GM18870 (cell line): Measurements from ENCODE around the gene BBC3.
A peak's percentile ranks its signal among the peaks of the same experiment; 100 is the strongest.
"Not testable (repeated sequence)": the region's sequence is repeated elsewhere in the genome, so short reads cannot be mapped to it uniquely, and the experiment has no call there.

ENCODE experiments used
- ATAC-seq: cut with Tn5 transposase; IDR thresholded peaks from one replicate; pipeline ENCODE4 v1.9.1; 2021; ENCODE audit warnings: moderate library complexity; ENCODE audit not compliant: unreplicated experiment

Gene BBC3, protein sequence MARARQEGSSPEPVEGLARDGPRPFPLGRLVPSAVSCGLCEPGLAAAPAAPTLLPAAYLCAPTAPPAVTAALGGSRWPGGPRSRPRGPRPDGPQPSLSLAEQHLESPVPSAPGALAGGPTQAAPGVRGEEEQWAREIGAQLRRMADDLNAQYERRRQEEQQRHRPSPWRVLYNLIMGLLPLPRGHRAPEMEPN

GRCh38 chr19:47230921-47231214 lies at the start of gene BBC3:
TSS of gene BBC3 (minus strand) at chr19:47231199. CDS start at chr19:47228431, 2,768 bp downstream.
- no peak for ATAC-seq

DNA sequence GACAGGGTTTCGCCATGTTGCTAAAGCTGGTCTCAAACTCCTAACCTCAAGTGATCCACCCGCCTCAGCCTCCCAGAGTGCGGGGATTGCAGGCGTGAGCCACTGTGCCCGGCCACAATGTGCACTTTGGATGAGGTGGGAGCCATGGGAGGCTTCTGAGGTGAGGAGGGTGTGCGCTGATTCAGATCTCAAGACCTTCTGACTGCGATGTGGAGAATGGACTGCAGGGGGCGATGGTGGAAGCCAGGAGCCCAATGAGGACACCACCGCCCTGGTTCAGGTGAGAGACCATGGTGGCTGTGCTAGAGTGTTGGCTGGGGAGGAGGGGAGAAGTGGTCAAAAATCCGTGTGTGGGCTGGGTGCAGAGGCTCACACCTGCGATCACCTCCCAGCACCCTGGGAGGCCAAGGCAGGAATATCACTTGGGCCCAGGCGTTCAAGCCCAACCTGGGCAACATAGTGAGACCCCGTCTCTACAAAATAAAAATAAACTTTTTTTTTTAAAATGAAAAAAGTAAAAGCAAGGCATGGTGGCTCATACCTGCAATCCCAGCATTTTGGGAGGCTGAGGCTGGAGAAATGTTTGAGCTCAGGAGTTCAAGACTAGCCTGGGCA lies 49.3 kb upstream of the BBC3 start:
- no peak for ATAC-seq

GRCh38 chr19:47276513-47276912 lies 45.5 kb upstream of the BBC3 start:
- not testable (repeated sequence) for ATAC-seq

DNA sequence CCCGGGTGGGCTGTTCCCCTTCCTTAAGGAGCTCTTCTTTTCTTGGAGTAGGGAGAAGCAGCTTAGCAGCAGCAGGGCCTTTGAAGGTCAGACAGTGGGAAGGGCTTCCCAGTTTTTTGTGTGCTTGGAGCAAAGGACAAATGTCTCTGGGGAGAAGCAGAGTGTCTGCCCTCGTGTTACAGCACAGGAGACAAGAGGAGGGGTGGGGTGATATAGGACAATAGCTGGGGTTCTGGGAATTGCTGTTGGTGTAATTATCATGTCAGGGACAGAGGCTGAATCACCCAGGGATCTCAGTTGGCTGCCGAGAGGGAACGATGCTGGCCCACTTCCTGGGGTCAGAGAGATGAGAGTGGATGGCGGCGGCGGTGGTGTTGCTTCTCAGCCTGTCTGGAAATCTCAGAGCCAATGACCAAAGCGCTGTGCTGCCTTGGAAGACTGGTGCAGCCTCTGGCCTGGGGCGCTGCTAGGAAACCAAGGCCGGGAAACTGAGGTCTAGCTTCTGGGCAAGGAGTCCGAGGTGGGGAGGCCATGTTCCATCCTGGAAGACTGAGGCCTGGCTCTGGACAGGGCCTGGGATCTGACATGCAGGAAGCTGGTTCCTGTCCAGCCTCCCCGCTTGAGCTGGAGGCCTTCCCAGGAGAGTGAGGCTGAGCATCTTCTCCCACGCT lies 44.9 kb upstream of the BBC3 start:
- no peak for ATAC-seq

GRCh38 chr19:47274891-47275761 lies 44.1 kb upstream of the BBC3 start:
- no peak for ATAC-seq

DNA sequence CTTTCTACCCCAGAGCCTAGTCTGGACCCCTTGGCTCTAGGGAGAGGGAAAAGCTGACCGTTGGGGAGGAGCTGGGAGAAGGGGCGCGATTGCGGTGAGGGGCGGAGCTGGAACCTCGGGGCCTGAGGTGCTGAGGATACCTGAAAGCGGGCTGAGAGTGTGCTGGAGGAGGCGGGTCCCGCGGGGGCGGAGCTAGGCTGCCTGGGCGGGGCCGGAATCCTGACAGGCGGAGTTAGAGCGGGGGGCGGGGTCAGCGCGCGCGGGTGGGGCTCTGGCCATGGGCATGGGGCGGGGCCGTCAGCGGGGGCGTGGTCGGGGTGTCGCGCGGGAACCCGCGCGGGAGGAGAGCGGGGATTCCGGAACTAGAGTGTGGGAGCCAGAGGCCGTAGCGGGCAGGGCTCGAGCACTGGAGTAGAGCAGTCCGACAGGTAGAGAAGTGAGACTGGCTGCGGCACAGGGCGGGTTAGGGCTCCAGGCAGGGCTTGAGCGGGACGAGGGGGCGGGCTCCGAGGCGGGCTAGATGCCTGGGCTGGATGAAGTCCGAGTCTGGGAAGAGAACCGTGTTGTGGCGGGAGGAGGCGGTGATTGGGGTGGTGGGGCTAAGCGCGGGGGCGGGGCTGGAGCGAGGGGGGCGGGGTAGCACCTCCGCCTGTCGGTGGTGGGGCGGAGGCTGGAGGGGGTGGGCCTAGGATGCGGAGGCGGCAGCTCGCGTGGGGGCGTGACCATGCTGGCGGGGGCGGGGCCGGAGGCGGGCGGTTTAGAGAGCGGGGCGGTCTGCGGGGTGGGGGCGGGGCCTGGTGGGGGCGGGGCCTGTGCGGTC lies 43.3 kb upstream of the BBC3 start, which contains the start of gene INAFM1:
Gene INAFM1 (plus strand): TSS at position 815 of the 820 bp plus-strand sequence. CDS start 35 bp downstream, outside the sequence.
- ATAC-seq: peak; percentile 38

DNA sequence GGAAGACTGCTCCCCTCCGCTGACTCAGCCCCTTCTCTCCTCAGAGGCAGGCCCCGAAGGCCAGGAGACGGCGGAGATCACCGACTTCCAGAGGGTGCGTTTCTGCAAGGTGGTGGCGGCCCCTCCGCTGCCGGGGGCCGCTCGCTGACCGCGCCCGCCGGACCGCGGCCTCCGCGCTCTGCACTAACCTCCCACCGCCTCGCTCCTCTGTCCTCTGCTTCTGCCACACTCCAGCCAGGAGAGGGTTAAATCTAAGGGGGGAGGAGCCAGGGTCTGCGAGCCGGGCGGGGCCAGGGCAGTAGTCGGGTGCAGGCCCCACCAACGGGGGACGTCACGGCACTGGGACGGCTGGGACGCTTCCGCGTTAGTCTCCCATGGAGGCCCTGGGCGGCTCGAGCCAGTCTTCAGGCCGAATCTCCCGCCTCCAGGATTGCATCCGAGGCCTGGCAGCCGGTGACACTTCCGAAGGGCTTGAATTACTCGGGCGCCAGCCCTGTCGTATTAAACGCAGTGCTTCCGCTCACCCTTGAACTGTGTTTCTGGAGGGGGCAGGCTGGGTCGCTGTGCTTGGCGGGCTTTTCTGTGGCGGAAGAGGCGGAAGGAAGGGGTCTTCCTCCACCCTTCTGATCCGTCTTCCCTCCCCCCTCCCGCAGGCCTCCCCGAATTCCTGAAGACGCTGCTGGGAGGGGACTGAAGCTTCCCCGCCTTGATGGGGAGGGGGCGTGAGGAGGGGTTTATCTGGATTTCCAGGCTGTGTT lies 42.5 kb upstream of the BBC3 start:
- peak; percentile 38 for ATAC-seq

- ATAC-seq: no peak
Observed at GRCh38 chr19:47272448-47273312, 41.7 kb upstream of the BBC3 start.

- ATAC-seq: no peak
Observed at GRCh38 chr19:47271949-47272348, 41.0 kb upstream of the BBC3 start.

- no peak for ATAC-seq
Observed at GRCh38 chr19:47270408-47270807, 39.4 kb upstream of the BBC3 start.

DNA sequence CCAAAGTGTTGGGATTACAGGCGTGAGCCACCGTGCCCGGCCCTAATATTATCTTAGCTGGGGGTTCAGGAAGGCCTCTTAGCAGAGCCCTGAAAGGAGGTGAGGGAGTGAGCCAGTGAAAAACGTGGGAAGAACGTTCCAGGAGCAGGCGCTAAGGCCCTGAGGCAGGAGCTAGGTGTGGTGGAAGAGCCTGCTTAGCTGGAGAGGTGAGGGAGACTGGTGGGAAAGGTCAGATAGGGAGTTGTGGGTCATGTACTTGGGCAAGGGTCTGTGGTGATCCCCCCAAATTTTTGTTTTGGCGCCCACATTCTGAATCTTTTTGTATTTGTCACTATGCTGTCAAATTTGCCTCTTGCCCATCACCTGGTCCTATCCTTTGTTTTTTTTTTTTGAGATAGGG lies 38.6 kb upstream of the BBC3 start:
- no peak for ATAC-seq

DNA sequence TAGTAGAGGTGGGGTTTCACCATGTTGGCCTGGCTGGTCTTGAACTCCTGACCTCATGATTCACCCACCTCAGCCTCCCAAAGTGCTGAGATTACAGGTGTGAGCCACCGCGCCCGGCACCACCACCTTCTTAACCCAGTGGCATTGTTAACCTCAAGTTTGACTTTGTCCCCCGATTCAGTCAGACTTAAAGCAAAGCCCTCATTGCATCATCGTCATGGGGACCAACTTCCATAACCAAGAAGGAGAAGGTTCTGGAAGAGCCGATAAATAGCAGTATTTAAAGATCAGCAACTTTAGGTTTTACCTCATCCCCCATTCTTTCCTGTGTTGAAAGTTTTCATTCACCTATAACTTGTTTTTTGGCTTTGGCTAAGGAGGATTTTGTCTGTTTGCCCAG lies 37.0 kb upstream of the BBC3 start:
- ATAC-seq: no peak

GRCh38 chr19:47267350-47267759 lies 36.4 kb upstream of the BBC3 start:
- ATAC-seq: no peak

DNA sequence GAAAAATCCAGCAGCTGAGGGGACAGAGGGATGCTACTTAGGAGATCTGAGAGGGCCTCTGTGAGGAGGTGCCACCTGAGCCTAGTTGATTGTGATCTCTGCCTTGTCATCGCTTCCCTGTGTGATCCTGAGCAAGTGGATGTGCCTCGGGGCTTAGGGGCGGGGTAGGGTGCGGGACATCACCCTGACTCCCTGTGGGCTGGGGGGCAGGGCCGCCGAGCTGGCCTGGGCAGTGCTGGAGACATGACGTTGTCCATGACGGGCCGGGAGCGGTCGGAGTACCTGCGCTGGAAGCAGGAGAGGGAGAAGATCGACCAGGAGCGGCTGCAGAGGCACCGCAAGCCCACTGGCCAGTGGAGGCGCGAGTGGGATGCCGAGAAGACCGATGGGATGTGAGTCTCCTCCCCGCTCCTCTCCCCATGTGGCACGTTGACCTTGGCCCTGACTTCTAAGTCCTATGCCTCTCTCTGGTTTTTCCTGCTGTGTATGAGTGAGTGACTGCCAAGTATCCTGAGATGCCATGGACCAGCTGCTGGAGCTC lies 35.5 kb upstream of the BBC3 start:
- ATAC-seq: no peak

DNA sequence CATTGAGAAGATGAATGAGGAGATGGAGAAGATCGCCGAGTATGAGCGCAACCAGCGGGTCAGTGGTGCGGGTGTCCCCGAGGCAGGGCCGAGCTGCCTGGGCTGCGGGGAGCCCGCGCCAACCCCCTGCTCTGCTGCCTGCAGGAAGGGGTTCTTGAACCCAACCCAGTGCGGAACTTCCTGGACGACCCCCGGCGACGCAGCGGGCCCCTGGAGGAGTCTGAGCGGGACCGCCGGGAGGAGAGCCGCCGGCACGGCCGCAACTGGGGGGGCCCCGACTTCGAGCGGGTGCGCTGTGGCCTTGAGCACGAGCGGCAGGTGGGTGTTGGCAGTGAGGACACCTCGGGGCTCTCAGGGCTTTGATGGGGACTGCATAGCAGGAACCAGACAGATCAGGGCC lies 33.6 kb upstream of the BBC3 start:
- no peak for ATAC-seq

- not testable (repeated sequence) for ATAC-seq
Observed at GRCh38 chr19:47261946-47262793, 31.2 kb upstream of the BBC3 start.

DNA sequence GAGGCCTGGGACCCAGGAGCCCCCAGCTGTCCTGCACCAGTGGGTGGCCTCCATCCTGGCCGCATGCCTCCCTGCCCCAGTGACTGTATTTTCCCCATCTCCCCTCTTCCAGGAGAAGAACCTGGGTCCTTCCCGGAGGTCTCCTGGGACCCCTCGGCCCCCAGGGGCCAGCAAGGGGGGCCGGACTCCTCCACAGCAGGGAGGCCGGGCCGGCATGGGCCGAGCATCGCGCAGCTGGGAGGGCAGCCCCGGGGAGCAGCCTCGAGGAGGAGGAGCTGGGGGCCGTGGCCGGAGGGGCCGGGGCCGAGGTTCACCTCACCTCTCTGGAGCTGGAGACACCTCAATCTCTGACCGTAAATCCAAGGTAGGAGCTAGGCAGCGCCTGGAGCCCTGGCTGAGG lies 29.5 kb upstream of the BBC3 start:
- no peak for ATAC-seq
